NCI-H2196 (cell line): Measurements from ENCODE around the gene HES5.
"Not testable (repeated sequence)": the region's sequence is repeated elsewhere in the genome, so short reads cannot be mapped to it uniquely, and the experiment has no call there.

ENCODE experiments used
- DNase-seq: peaks from one replicate; lab custom pipeline; 2025; ENCODE audit not compliant: unreplicated experiment; lab: John Stamatoyannopoulos, UW

The HES5 gene

DNA sequence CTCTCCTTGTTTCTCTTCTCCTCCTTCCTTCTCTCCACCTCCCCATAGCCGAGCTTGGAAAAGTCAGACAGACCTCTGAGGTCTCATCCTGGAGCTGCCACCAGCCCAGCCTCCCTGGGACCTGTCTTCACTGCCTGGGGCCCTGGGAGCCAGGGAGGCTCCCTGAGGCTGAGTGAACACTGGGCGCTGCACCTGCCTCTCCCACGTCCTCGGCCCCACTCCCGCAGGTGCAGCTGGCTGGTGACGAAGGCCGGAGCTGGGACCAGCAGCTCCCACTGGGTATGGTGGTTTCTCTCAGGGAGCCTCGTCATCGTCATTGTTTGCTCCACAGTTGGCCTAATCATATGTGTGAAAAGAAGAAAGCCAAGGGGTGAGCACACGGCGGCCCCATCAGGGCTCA is 31.4 kb upstream of the HES5 start:
- DNase-seq: no peak

DNA sequence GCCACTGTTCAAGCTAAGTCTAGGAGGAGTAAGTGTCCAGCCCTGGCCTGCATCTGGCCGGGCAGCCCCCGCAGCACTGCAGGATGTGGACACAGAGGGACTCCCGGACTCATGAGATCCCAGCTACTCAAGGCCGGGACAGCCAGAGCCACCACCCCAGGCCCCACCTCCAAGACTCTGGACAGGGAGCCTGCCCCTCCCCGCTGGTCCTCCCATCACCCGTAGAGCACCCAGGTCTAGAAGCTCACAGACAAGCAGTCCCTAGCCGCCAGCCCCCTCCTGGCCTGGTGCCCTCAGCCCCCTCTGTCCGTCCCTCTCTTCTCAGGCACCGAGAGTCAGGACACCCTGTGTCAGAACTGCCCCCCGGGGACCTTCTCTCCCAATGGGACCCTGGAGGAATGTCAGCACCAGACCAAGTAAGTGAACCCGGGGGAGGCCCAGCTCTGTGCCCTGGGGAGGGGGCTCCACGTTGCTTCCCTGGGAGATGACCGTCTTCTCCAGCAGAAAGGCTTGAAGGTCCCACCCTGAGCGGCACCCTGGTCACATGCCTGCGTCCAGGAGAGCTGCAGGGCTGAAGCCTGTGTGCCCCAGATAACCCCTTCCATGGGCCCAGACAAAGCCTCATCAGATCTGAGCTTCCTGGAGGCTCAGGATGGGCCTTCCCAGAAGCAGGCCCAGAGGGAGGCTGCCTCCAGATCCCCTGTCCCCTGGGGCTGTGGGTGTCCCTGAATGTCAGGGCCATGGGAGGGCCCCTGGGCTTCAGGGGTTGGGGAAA is 30.4 kb upstream of the HES5 start:
- no peak for DNase-seq

DNA sequence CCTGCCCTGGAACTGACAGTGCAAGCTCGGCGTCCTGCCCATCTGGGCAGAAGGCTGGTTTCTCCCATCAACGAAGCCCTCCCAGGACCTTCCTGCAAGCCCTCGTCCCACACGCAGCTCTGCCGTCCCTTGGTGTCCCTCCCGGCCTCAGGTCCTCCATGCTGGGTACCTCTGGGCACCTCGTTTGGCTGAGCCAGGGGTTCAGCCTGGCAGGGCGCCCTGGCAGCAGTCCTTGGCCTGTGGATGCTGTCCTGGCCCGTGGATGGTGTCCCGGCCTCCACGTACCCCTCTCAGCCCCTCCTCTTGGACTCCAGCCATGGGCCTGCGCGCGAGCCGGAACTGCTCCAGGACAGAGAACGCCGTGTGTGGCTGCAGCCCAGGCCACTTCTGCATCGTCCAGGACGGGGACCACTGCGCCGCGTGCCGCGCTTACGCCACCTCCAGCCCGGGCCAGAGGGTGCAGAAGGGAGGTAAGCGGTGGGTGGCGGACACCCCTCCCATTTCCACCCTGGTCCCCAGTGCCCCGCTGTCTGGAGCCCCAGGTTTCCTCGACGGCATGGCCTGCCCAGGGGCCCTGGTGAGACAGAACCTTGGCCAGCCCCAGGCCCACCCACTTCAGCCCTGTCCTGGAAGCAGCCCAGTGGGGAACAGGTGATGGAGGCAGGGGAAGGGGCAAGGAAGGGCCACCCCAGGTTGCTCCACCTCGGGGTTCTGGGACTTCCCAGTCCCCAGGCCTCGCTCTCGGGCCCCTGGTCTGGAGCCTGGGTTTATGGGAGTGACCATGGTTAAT is 29.6 kb upstream of the HES5 start:
- DNase-seq: no peak

DNA sequence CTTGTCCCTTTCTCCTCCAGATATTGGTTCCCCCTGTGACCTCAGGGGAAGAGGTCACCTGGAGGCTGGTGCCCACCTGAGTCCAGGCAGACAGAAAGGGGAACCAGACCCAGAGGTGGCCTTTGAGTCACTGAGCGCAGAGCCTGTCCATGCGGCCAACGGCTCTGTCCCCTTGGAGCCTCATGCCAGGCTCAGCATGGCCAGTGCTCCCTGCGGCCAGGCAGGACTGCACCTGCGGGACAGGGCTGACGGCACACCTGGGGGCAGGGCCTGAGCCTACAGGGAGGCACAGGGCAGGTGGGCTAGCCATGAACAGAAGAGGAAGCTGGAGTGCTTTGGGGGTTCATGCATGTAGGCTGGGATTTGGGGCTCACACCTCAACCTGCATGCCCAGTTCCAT is 28.8 kb upstream of the HES5 start:
- DNase-seq: no peak

DNA sequence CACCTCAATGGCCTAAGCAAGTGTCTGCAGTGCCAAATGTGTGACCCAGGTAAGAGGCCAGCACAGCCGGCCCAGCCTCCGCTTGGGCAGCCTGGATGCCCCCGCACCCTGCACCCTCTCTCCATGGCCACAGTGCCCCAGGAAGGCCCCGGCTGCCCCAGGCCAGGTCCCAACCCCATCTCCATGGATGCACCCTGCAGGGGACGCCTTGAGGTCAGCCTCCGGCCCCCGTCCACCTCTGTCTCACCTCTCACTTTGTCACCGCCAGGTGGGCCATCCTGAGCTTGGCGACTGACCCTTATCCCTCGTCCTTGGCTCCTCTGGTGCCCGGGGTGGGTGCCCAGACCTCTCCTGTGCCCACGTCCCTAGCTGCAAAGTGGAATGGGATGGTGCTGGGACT is 28.4 kb upstream of the HES5 start:
- no peak for DNase-seq

DNA sequence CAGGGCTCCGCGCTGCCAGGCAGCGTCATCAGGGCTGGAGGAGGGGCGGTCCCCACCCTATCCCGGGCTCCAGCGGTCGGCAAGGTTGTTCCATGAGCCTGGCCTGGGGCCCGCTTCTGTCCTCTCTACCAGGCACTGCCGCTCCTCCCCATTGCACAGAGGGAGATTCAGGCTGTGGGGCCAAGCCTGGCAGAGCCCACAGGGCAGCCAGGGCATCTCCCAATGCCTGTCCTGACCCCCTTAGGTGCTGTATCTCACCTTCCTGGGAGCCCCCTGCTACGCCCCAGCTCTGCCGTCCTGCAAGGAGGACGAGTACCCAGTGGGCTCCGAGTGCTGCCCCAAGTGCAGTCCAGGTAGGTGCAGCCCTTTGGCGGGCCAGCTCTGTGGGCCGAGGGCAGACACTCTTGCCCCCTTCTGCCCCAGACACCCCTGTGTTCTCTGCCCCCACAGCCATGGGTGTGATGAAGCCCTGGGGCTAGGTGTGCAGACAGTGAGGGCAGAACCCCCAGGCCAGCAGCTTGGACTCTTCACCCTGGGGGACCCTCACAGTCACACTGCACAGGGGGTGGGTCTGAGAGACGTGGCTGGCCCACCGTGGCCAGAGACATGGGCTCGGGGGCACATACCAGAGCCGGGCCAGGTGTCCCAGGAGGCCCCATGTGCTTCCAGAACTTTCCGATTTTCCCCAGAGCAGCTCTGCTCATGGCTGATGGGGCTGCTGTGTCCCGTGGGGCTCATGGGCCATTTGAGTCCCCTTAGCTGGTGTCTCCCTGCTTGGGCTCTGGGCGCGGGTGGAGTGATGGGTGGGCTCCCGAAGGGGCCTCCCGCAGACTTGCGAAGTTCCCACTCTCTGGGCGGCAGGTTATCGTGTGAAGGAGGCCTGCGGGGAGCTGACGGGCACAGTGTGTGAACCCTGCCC is 27.7 kb upstream of the HES5 start:
- no peak for DNase-seq

DNA sequence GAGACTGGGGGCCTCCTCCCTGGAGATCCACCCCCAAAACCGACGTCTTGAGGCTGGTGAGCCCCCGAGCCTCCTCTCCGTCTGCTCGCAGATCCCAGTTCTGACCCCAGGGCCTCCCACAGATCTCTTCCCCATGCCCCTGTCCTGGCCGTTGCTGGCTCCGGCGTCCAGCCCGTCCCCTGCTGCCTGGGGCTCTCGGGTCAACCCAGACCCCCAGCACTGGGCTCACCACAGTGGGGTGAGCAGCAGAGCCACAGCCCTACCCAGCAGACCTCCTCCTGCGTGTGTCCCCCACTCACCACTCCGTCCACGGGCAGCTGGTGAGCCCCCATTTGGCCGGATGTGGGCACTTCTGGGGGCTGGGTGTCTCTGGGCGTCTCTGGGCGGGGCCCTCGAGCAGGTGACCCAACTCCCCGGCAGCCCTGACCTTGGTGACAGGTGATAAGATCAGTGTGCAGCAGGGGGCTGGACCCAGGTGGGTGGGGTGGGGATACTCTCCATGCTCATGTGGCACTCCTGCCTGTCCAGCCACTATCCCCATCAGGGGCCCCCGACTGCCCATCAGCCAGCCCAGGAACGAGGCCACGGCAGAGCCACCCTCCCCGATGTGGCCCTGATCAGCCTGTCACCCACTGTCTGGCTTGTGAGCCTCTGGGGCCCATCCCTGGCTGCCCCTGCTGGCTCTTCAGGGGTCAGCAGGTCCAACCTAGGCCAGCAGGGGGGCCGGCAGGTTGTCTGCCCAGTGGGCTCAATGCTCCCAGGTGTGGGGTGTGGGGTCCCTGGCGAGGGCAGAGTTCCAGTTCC is 26.8 kb upstream of the HES5 start:
- no peak for DNase-seq

DNA sequence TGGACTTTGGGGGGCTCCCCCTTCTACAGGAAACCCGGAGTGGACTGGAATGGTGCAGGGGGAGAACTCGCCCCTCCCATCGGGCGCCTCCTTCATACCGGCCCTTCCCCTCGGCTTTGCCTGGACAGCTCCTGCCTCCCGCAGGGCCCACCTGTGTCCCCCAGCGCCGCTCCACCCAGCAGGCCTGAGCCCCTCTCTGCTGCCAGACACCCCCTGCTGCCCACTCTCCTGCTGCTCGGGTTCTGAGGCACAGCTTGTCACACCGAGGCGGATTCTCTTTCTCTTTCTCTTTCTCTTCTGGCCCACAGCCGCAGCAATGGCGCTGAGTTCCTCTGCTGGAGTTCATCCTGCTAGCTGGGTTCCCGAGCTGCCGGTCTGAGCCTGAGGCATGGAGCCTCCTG is 26.2 kb upstream of the HES5 start, which contains the start of gene TNFRSF14:
Gene TNFRSF14 (plus strand): TSS at position 95 of the 401 bp plus-strand sequence. CDS start 294 bp downstream, at position 389.
- DNase-seq: peak; percentile 21

DNA sequence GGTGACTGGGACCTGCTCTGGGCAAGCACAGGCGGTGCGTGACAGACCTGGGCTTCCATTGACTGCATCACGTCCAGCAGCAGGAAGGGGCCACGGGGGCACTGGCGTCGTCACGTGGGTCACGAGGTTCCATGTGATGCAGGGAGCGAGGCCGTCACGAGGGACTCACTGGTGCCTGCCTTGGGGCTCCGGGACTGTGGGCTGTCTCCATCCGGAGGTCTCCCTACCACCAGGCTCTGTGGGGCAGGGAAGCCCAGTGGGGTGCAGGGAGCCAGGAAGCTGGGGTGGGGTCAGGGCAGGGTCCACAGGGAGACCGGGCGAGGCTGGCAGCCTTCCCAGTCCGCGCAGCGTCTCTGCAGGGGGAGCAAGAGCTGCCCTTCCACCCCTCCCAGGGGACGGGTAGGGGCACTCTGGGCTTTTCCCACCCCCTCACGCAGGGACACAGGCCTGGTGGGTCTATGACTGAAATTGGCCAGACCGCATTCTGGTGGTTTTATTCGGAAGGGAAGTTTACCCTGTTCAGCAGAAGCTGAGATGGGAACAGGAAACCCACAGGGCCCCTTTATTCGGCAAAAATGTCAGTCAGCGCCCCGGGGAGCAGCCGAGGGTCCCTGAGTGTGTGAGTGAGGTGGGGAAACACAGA is 25.7 kb upstream of the HES5 start:
- DNase-seq: peak; percentile 39

DNA sequence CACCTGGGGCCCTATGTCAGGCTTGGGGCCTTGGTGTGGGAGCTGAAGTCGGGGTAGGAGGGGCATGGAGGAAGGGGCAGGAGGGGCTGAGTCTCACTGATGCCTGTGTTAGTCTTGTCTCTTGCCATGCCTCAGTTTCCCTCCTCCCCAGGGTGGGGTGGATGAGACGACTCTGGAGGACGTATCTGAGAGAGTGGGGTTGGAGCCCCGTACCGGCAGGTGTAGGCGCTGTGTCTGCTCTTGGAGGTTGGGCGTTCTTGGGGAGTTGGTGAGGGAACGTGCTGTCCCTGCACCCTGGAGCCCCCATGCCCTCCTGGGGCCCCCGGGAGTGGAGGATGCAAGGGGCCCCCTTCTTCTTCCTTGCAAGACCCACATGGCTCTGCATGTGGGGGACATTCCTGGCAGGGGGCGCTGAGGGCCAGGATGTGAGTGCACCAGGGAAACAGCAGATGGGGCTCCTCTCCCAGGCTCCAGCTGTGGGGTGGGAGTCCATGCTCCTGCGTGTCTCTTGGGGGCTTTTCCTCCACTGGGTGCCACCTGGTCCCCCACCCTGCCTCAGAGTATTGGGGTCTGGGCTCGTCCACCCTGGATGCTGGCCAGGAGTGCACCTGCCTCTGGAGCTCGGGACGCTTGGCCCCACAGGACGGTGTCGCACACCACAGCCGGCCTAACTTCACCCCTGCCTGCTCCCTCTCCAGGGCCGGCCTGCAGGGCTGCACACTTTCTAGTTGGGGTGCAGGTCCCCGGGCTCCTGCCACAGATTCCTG is 24.7 kb upstream of the HES5 start:
- no peak for DNase-seq

DNA sequence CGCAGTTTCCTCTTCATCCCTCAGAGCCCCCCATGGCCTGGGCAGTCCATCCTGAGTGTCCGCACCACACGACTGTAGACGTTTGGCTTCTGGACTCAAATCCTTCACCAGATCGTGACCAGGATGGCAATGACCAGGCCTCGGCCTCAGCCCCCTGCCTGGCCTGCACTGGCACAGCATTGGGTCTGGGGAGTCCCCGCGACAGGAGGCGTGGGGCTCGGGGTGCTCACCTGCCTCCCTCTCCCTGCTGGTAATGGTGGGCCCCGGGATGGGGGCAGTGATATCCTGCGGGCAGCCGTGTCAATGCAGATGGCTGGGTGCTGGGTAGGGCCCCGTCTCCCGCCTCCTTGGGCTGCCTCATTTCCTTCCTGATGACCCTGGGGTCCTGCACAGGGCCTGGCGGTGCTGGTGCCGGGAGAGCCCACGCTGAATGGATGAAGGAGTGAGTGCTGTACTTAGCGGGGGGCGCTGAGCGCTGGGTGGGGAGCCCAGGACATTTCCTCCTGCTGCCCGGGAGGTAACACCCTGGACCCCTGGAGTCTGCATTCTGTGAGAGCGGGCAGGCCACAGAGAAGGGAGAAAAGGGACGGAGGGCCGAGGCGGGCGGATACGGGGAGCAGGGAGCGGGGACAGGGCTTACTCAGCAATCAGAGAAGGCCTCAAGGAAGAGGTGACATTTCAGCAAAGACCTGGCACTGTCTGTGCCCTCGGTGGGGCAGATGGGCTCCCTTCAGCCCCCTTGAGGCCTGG is 24.0 kb upstream of the HES5 start:
- no peak for DNase-seq

DNA sequence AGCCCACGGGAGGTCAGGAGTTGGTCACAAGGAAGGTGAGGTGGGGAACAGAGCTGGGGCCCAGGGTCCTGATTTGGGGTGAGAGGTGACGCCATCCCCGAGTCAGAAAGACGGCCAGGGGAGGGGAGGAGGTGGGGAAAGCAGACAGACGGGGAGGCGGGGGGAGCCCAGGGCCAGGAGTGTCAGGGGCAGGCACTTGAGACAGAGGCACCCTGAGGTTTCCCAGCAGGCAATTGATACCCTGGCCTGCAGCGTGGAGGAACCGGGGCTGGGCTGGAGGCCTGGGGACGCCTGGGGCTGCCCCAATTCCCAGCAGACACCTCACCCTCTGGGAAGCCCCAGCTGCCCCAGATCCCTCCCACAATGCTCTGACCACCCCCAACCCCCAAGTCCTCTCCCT is 23.0 kb upstream of the HES5 start:
- DNase-seq: not testable (repeated sequence)

DNA sequence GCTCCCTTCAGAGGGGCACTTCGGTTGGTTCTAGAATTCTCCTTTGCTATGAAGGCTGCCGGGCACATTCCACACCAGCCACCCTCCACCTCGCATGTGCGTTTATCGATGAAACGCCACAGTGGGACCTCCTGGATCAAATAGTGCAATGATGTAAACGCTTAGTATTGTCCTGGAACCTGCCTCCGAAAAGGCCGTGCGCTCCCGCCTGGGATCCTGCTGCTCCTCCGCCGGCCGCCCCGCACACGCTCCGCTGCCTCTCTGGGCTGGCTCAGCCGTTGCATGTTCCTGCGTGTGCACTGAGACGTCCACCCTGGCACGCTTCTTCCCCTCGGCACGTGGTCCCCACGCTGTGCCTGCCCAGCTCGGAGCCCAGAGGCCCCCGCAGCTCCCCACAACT is 22.1 kb upstream of the HES5 start:
- no peak for DNase-seq

DNA sequence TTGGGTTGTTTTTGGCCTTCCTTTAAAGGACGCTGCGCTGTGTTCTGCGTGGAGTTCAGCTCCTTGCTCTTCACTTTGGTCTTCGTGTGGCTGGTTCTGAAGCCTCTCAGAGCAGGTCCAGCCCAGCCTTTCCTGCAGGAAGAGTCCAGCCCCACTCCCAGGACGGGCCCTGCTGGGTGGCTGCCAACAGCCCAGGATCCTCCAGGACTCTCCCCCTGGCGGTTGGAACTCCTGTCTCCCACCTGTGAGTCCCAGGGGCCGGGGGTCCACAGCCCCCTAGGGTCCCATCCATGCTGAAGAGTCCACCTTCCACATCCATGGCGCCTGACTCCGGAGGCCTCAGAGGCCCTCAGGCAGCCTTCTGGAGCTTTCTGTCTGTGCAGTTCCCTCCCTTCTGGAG is 21.5 kb upstream of the HES5 start:
- not testable (repeated sequence) for DNase-seq

DNA sequence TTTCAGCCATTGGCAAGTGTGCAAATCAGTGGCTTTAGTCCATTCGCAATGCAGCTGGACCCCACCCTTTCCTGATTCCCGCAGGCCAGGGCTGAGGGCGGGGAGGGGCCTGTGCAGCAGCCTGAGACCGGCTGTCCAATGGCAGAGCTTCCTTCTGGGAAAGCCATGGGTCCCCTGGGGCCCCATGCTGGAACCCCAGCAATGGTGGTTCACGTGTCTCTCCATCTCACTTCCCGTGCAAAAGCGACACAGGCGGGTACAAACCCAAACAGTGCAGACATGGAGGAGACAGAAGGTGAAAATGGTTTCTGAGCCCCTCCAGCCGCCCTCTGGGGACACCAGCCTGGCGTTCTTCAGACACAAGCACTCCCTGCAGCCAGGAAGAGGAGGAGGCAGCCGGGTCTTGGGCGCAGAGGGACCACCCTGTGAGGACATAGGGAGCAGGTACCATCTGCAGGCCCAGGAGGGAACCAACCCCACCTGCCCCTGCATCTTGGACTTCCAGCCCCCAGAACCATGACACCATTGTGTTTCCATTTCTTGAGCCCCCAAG is 20.3 kb upstream of the HES5 start:
- not testable (repeated sequence) for DNase-seq

DNA sequence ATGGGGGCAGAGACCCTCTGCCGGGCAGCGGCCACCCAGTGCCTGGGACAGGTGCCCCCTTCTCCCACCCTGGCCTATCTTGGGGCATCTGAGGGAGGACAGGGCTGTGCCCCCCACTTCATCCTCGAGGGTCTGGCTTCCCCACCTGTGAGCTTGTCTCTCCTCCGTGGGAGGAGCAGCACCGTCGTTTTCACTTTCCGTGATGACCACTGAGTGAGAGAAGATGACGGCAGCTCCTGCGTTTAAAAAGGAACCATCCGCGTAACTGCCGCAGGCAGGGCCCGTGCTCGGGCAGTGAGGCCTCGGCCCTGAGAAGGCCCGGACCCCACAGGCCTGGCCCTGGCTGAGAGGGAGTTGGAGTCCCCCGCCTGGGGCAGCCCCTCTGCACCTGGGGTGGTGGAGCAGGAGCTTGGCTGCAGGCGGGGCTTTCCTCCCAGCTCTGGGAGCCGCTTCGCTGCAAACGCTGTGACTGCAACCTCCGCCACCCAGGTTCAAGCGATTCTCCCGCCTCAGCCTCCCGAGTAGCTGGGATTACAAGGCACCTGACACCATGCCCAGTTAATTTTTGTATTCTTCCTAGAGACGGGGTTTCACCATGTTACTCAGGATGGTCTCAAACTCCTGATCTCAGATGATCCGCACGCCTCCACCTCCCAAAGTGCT is 19.4 kb upstream of the HES5 start:
- DNase-seq: not testable (repeated sequence)

DNA sequence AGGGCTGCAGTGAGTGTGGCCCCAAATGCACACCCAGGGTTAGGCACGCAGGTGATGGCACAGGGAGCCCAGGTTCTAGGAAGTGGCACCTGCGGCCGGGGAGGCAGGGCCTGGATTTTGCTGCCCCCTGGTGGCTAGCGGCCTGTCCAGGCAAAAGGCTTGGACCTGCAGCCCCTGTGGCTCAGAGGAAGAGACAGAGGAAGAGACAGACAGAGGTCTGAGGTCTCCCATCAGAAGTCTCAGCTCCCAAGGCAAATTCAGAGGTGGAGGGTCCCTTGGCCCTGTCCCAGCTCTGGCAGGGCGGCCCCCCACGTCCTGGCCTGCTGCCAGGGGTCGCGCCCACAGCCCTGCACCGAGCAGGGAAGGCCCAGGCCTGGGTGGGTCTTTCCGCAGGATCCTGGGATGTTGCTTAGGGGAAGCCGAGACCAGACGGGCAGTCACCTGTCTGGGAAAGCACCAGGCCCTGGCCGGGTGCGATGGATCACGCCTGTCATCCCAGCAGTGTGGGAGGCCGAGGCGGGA is 18.1 kb upstream of the HES5 start:
- peak; percentile 89 for DNase-seq
